HG03354 (cell line): Measurements from ENCODE around the gene GAMT.

ENCODE experiments used
- ATAC-seq: cut with Tn5 transposase; IDR thresholded peaks from one replicate; pipeline ENCODE4 v1.9.1; 2021; ENCODE audit warnings: mild to moderate bottlenecking; ENCODE audit not compliant: unreplicated experiment, poor library complexity, severe bottlenecking

GAMT gene

GRCh38 chr19:1388637-1389026 lies 12.7 kb downstream of the GAMT start:
- no peak for ATAC-seq

- ATAC-seq: no peak
Observed at GRCh38 chr19:1387684-1388636, 13.4 kb downstream of the GAMT start.

GRCh38 chr19:1386945-1387683 lies 14.2 kb downstream of the GAMT start:
- ATAC-seq: no peak

GRCh38 chr19:1385816-1386215 lies 15.5 kb downstream of the GAMT start:
- no peak for ATAC-seq

GRCh38 chr19:1384478-1385110 lies 16.7 kb downstream of the GAMT start:
- no peak for ATAC-seq

- no peak for ATAC-seq
Observed at GRCh38 chr19:1384085-1384462, 17.3 kb downstream of the GAMT start.

GRCh38 chr19:1383312-1384084 lies 17.8 kb downstream of the GAMT start, which contains the start of gene NDUFS7:
Gene NDUFS7, plus strand, starts transcription at chr19:1383907. Its CDS starts 20 bp downstream, at chr19:1383927.
- ATAC-seq: peak; percentile 72

DNA sequence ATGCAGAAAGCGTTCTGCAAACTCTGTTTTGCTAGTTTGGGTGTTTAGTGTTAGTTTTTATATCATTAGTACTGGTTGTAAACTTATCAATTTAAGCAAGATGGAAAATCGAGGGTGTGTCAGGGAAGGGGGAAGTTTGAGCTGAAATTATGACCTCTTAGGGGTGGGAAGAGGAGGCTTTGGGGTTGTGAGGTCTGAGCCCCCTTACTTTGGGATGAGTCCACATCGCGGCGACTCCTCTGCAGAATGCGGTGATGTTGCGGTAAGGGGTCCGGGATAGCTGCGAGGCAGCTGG lies 18.4 kb downstream of the GAMT start:
- ATAC-seq: no peak

DNA sequence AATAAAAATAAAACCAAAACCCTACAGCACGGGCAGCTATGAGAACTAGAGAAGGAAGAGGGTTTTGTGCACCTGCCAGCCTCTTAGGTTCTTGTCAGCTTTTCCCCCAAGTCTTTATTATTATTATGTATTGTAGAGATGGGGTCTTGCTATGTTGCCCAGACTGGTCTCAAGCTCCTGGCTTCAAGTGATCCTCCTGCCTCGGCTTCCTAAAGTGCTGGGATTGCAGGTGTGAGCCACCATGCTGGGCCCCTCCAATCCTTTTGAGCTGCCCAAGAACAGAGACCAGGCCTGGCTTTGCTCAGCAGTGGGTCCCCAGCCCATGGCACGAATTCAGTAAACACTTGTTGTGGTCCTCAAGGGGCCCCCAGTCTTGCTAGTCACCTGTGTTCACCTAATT lies 19.1 kb downstream of the GAMT start:
- ATAC-seq: no peak

GRCh38 chr19:1379961-1380489 lies 21.3 kb downstream of the GAMT start:
- ATAC-seq: no peak

DNA sequence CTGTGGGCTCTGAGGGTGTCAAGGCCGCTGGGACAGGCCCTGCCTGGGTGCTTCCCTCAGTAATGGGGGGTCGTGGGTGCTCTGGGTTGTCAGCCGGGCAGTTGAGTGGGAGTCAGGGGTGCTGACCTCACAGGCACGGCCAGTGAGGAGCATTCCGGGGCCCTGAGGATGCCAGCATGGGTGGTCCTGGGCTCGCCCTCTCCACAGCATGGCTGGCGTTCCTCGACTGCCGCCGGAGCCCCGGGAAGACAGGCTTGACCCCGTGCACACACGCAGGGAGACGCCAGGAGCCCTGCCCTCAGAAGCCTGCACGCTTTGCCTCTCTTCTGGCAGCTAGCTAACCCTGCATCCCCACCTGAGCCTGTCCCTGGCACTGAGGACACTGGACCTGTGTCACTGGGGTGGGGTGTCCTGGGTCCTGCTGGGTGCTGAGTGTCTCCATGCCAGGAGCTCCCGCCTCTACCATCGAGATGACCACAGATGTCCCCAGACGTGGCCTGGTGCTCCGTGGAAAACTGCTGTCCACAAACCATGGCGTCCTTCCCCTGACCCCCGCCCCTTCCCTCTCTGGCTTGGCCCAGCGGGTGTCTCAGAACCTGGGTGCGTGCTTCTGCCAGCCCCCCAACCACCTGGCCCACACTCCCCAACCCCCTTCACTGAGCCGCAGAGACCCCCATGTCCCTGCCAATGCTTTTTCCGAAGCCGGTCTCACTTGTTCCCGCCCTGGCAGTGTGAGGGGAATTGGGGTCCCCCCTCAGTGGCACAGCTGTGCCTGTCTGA lies 22.0 kb downstream of the GAMT start:
- ATAC-seq: no peak

GRCh38 chr19:1377965-1378785 lies 23.2 kb downstream of the GAMT start:
- ATAC-seq: no peak

DNA sequence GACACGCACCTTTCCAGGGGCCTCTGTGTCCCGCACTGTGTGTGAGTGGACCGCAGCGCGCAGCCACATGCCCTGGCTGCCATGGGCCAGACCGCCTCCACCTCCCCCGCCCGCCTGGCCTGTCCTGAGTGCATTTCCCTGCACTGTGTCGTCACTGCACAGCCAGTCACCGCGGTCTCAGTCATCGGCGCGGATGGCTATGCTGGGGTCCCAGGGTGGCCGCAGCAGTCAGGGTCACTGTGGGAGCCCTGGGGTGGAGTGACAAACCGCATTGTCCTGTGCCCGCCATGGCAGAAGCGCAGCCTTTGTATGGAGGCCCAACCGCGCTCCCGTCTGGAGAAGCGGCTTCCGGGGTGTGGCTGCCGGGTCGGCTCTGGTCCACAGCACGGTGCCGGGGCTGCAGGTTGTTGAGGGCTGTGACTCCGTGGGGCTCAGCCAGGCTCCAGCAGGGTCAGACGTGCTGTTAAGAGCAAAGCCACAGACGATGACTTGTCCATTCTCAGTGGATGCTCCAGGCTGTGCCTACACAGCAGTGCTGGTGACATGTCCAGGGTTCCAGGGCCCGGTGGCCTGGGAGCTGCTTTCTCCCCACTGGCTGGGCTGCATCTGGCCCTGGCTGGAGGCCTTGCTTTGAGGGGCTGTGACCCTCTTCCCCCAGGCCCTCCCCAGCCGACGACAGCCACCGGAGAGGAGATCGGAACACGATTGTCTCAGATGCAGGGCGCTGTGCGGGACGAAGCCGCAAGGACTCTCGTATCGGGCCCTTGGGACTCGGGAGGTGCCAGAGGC lies 24.0 kb downstream of the GAMT start:
- no peak for ATAC-seq

GRCh38 chr19:1376415-1376805 lies 24.9 kb downstream of the GAMT start:
- ATAC-seq: no peak

DNA sequence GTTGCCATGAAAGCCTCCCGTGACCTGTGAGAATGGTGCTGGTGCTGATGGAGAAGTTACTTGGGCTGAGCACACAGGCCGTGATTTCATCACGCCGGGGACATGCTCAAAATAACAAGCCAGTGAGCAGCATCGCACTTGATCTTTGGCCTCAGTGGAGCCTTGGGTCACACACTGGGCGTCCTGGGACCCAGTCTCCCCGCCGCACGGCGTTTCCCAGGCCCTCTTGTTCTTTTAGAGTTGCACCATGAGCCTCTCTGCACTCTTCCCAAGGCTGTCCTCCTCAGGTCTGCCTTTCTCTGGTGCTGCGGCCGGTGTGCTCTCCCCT lies 27.1 kb downstream of the GAMT start:
- ATAC-seq: no peak

GRCh38 chr19:1373534-1374249 lies 27.6 kb downstream of the GAMT start:
- ATAC-seq: no peak

DNA sequence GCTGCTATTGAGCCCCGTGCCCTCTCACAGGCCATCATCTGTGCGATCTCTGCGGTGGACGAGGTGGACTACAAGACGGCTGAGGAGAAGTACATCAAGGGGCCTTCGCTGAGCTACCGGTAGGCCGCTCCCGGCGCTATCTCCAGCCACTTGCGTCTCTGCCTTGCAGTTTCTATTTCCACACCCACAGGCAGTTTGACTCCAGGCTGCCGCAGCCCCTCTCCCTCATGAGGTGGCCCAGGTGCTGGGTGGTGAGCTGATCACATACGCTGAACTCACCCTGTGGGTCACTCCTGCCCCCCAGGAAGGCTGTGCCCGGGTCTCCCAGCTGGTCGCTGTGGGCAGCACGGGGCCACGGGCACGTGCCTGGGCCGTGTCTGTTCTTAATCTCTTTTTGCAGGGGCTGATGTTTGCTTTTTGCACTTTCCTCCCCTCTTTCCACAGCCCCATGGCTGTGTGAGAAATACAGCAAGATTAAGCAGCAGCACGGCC lies 28.3 kb downstream of the GAMT start:
- ATAC-seq: no peak
